Effector memory CD4-positive, alpha-beta T cell (primary cell): ENCODE data around the gene TBCD.
"Not testable (repeated sequence)": the region's sequence is repeated elsewhere in the genome, so short reads cannot be mapped to it uniquely, and the experiment has no call there.

Experiments used
- DNase-seq, 3 donors: peaks; one replicate each; pipeline ENCODE4 v3.0.0-alpha.2; 2020
- H3K27ac ChIP-seq: 2 replicates; pipeline ENCODE4 v1.7.0; 2013; ENCODE audit warnings: mild to moderate bottlenecking, low read length, moderate library complexity; ENCODE audit not compliant: insufficient read depth, poor library complexity, severe bottlenecking
- H3K27me3 ChIP-seq: replicated peaks from 2 replicates; pipeline ENCODE4 v1.7.0; 2013; ENCODE audit warnings: mild to moderate bottlenecking, low read length; ENCODE audit not compliant: insufficient read depth, control insufficient read depth, poor library complexity, severe bottlenecking
- H3K36me3 ChIP-seq: 2 replicates; pipeline ENCODE4 v1.7.0; 2013; ENCODE audit warnings: mild to moderate bottlenecking, low read length, moderate library complexity; ENCODE audit not compliant: control insufficient read depth, insufficient read depth
- H3K4me1 ChIP-seq: 2 replicates; pipeline ENCODE4 v1.7.0; 2013; ENCODE audit warnings: low read length, mild to moderate bottlenecking; ENCODE audit not compliant: control insufficient read depth, insufficient read depth, poor library complexity, severe bottlenecking
- H3K4me3 ChIP-seq: 2 replicates; pipeline ENCODE4 v1.7.0; 2013; ENCODE audit warnings: low read length, low read depth, mild to moderate bottlenecking; ENCODE audit not compliant: insufficient read depth, poor library complexity, severe bottlenecking
- H3K9me3 ChIP-seq: 2 replicates; pipeline ENCODE4 v1.7.0; 2013; ENCODE audit warnings: mild to moderate bottlenecking, low read length, moderate library complexity; ENCODE audit not compliant: control insufficient read depth

The TBCD gene

GRCh38 chr17:82960419-82961271, 208.8 kb downstream of the TBCD start:
- Histone ChIP-seq H3K4me3 (no peak overlapping the region), H3K27ac (no peak overlapping the region), H3K27me3 (no peaks in the 10 kb centered on the region), H3K9me3 (no peaks in the 10 kb centered on the region), H3K4me1 (no peaks in the 10 kb centered on the region), H3K36me3 (no peaks in the 10 kb centered on the region)
- no peak for DNase-seq

- Histone ChIP-seq H3K9me3 (no peaks in the 10 kb centered on the region), H3K4me1 (no peaks in the 10 kb centered on the region), H3K4me3 (no peak overlapping the region), H3K27me3 (no peaks in the 10 kb centered on the region), H3K27ac (no peak overlapping the region), H3K36me3 (no peaks in the 10 kb centered on the region)
- no peak for DNase-seq
Measured at GRCh38 chr17:82961366-82962162, 209.7 kb downstream of the TBCD start.

- Histone ChIP-seq H3K4me3 (no peak overlapping the region), H3K9me3 (no peaks in the 10 kb centered on the region), H3K4me1 (no peaks in the 10 kb centered on the region), H3K36me3 (no peaks in the 10 kb centered on the region), H3K27me3 (no peaks in the 10 kb centered on the region), H3K27ac (no peak overlapping the region)
- no peak for DNase-seq
Measured at GRCh38 chr17:82962163-82962720, 210.4 kb downstream of the TBCD start.

GRCh38 chr17:82963104-82963950, 211.5 kb downstream of the TBCD start:
- no peaks in the 10 kb centered on the region for H3K9me3 ChIP-seq
- H3K27ac ChIP-seq: no peak overlapping the region
- DNase-seq: no peak
- H3K27me3 ChIP-seq: no peaks in the 10 kb centered on the region
- no peaks in the 10 kb centered on the region for H3K36me3 ChIP-seq
- no peak overlapping the region for H3K4me3 ChIP-seq
- H3K4me1 ChIP-seq: no peaks in the 10 kb centered on the region

GRCh38 chr17:82964451-82964850, 212.6 kb downstream of the TBCD start:
- not testable (repeated sequence) for DNase-seq, H3K36me3 ChIP-seq, H3K4me3 ChIP-seq, H3K27me3 ChIP-seq, H3K9me3 ChIP-seq, H3K27ac ChIP-seq, H3K4me1 ChIP-seq

GRCh38 chr17:82964851-82965341, 213.0 kb downstream of the TBCD start:
- H3K4me3 ChIP-seq: no peak overlapping the region
- H3K9me3 ChIP-seq: no peaks in the 10 kb centered on the region
- no peaks in the 10 kb centered on the region for H3K27me3 ChIP-seq
- no peak overlapping the region for H3K27ac ChIP-seq
- DNase-seq: no peak
- H3K36me3 ChIP-seq: no peaks in the 10 kb centered on the region
- no peaks in the 10 kb centered on the region for H3K4me1 ChIP-seq

GRCh38 chr17:82965371-82965770, 213.5 kb downstream of the TBCD start:
- DNase-seq: no peak
- Histone ChIP-seq H3K4me3 (no peak overlapping the region), H3K27me3 (no peaks in the 10 kb centered on the region), H3K36me3 (no peaks in the 10 kb centered on the region), H3K9me3 (no peaks in the 10 kb centered on the region), H3K4me1 (no peaks in the 10 kb centered on the region), H3K27ac (no peak overlapping the region)

GRCh38 chr17:82966415-82966814, 214.6 kb downstream of the TBCD start:
- H3K27ac ChIP-seq: no peak overlapping the region
- DNase-seq: no peak
- no peak overlapping the region for H3K4me3 ChIP-seq
- no peaks in the 10 kb centered on the region for H3K9me3 ChIP-seq
- no peaks in the 10 kb centered on the region for H3K27me3 ChIP-seq
- H3K36me3 ChIP-seq: no peaks in the 10 kb centered on the region
- H3K4me1 ChIP-seq: no peaks in the 10 kb centered on the region

GRCh38 chr17:82967268-82968032, 215.6 kb downstream of the TBCD start:
- no peak for DNase-seq
- H3K36me3 ChIP-seq: no peaks in the 10 kb centered on the region
- no peaks in the 10 kb centered on the region for H3K4me1 ChIP-seq
- H3K27me3 ChIP-seq: no peaks in the 10 kb centered on the region
- no peak overlapping the region for H3K27ac ChIP-seq
- H3K4me3 ChIP-seq: no peak overlapping the region
- H3K9me3 ChIP-seq: no peaks in the 10 kb centered on the region
